ENCODE measurements around the gene ADAMTS8. TPM values are rescaled to one million over a fixed set of nuclear protein-coding genes. Genes with fewer than 3 reads are reported as not detected.
A peak's percentile ranks its signal among the peaks of the same experiment; 100 is the strongest.
"Not testable (repeated sequence)": the region's sequence is repeated elsewhere in the genome, so short reads cannot be mapped to it uniquely, and the experiment has no call there.

ADAMTS8 gene
- total RNA-seq, 1 donor from 2014 or later, result not detected

DNA sequence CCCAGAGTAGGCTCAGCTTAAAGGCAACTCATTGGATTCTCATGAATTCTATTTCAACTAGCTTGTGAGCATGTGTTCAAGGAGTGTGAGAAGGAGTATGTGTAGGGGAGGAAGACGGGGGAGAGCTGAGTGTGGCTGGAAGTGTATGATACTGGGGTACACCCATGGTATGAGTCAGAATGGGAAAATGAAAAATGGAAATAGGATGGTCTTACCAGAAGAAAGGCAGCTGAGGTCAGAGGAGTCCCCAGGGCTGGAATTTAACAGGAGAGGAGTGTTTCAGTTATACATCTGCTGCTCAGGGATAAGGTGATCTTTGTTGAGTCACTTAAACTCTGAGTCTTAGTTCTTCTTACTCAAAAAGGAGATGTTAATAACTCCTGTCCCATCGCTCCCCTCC is 13.3 kb upstream of the ADAMTS8 start:
- H2AFZ ChIP-seq (replicated peaks), result no peak overlapping the region

DNA sequence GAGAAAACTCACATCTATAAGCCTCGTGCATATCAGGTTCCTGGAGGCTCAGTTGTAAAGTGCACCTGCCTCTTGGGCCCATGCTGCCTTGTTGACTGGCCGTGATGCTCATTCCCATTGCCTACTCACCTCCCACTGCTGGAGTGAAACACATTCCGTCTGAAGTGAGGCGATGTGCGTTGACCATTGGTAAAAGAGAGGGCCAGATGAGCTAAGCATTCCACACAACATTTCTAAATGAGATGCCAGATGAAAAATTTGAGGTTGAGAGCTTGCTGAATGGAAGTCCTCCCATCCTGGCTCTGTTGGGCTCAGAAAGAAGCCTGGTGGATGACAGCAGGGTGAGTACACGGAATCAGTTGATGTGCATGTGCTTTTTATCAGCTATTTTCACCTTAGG is 11.5 kb upstream of the ADAMTS8 start:
- H3K79me2 ChIP-seq (ENCODE audit: low read depth), result no peaks in the 10 kb centered on the region
- no peaks in the 10 kb centered on the region for H3K36me3 Mint-ChIP-seq
- H3K27me3 Mint-ChIP-seq (ENCODE audit: insufficient read depth, low read depth), result peaks cover 3% of the 10 kb centered on the region
- no peak overlapping the region for H3K27ac Mint-ChIP-seq
- H3K27me3 ChIP-seq, result peaks cover 7% of the 10 kb centered on the region
- H3K4me3 ChIP-seq, result no peak overlapping the region
- H3K27ac ChIP-seq, result no peak overlapping the region
- no peak overlapping the region for H3K4me2 ChIP-seq
- no peak overlapping the region for H3K4me3 Mint-ChIP-seq
- TF ChIP-seq EZH2 (IDR thresholded peaks at IDR 0.05) (no peak), EZH2phosphoT487 (IDR thresholded peaks at IDR 0.05) (no peak)
- TF ChIP-seq, protein P1, sequence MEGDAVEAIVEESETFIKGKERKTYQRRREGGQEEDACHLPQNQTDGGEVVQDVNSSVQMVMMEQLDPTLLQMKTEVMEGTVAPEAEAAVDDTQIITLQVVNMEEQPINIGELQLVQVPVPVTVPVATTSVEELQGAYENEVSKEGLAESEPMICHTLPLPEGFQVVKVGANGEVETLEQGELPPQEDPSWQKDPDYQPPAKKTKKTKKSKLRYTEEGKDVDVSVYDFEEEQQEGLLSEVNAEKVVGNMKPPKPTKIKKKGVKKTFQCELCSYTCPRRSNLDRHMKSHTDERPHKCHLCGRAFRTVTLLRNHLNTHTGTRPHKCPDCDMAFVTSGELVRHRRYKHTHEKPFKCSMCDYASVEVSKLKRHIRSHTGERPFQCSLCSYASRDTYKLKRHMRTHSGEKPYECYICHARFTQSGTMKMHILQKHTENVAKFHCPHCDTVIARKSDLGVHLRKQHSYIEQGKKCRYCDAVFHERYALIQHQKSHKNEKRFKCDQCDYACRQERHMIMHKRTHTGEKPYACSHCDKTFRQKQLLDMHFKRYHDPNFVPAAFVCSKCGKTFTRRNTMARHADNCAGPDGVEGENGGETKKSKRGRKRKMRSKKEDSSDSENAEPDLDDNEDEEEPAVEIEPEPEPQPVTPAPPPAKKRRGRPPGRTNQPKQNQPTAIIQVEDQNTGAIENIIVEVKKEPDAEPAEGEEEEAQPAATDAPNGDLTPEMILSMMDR (IDR thresholded peaks at IDR 0.05), result no peak
- peaks cover 3% of the 10 kb centered on the region for H3K4me1 Mint-ChIP-seq
- H4K20me1 ChIP-seq (ENCODE audit: low read depth), result no peaks in the 10 kb centered on the region
- H3K9me3 Mint-ChIP-seq, result peaks cover 4% of the 10 kb centered on the region
- H3K9me3 ChIP-seq (ENCODE audit: low read depth), result no peaks in the 10 kb centered on the region
- no peak overlapping the region for H3K9ac ChIP-seq
- no peaks in the 10 kb centered on the region for H3K4me1 ChIP-seq
- H2AFZ ChIP-seq (replicated peaks), result no peak overlapping the region
- no peaks in the 10 kb centered on the region for H3F3A ChIP-seq (ENCODE audit: low read depth)
- H3K36me3 ChIP-seq, result no peaks in the 10 kb centered on the region
- no peak for DNase-seq (ENCODE audit: low spot score)

More for the DNA sequence above, 13.3 kb upstream of the ADAMTS8 start:
- H3K4me3 ChIP-seq, result no peak overlapping the region
- no peak overlapping the region for H3K27ac Mint-ChIP-seq
- no peaks in the 10 kb centered on the region for H3K4me1 Mint-ChIP-seq
- H3K79me2 ChIP-seq (ENCODE audit: low read depth), result no peaks in the 10 kb centered on the region
- no peak overlapping the region for H3K4me2 ChIP-seq
- H3K4me3 Mint-ChIP-seq, result no peak overlapping the region
- DNase-seq (ENCODE audit: low spot score), result no peak
- H3K36me3 Mint-ChIP-seq, result no peaks in the 10 kb centered on the region
- peaks cover 2% of the 10 kb centered on the region for H3F3A ChIP-seq (ENCODE audit: low read depth)
- peaks cover 4% of the 10 kb centered on the region for H3K9me3 Mint-ChIP-seq
- H3K9me3 ChIP-seq (ENCODE audit: low read depth), result no peaks in the 10 kb centered on the region
- peaks cover 21% of the 10 kb centered on the region for H3K27me3 ChIP-seq
- no peaks in the 10 kb centered on the region for H4K20me1 ChIP-seq (ENCODE audit: low read depth)
- no peaks in the 10 kb centered on the region for H3K36me3 ChIP-seq
- H3K27ac ChIP-seq, result no peak overlapping the region
- H3K27me3 Mint-ChIP-seq (ENCODE audit: insufficient read depth, low read depth), result peaks cover 3% of the 10 kb centered on the region
- no peak overlapping the region for H3K9ac ChIP-seq
- no peaks in the 10 kb centered on the region for H3K4me1 ChIP-seq
- TF ChIP-seq, protein P1 (IDR thresholded peaks at IDR 0.05), result no peak
- TF ChIP-seq EZH2phosphoT487 (IDR thresholded peaks at IDR 0.05) (no peak), EZH2 (IDR thresholded peaks at IDR 0.05) (no peak)

DNA sequence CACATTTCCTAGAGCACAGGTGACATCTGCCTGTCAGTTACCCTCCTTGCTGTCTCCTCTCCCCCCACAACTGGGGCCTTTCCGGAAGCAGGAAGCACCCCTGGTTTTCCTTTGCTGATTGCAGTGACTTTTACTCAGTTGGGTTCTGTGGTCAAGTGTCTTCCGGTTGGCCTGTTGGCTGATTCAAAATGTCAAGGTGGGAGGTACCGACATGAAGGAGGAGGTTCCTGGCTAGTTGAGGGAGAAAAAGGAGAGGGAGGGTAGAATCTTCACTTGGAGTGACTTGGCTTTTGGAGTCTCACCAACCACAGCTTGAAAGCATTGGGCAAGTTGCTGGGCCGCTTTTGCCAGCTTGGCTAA is 10.7 kb upstream of the ADAMTS8 start:
- no peak for TF ChIP-seq EZH2phosphoT487 (IDR thresholded peaks at IDR 0.05)
- TF ChIP-seq EZH2 (IDR thresholded peaks at IDR 0.05), result no peak
- TF ChIP-seq, protein P1 (IDR thresholded peaks at IDR 0.05), result no peak
- H3K4me3 Mint-ChIP-seq, result no peak overlapping the region
- peak overlapping the region; percentile 80 for H3K27ac Mint-ChIP-seq
- no peaks in the 10 kb centered on the region for H3K4me1 ChIP-seq
- H3K79me2 ChIP-seq (ENCODE audit: low read depth), result no peaks in the 10 kb centered on the region
- no peak for DNase-seq (ENCODE audit: low spot score)
- no peaks in the 10 kb centered on the region for H4K20me1 ChIP-seq (ENCODE audit: low read depth)
- H2AFZ ChIP-seq (replicated peaks), result no peak overlapping the region
- H3K27ac ChIP-seq, result no peak overlapping the region
- H3K4me3 ChIP-seq, result no peak overlapping the region
- H3K9me3 ChIP-seq (ENCODE audit: low read depth), result no peaks in the 10 kb centered on the region
- H3K36me3 Mint-ChIP-seq, result no peaks in the 10 kb centered on the region
- H3K4me2 ChIP-seq, result no peak overlapping the region
- H3K9ac ChIP-seq, result no peak overlapping the region
- H3K9me3 Mint-ChIP-seq, result peaks cover 4% of the 10 kb centered on the region
- no peaks in the 10 kb centered on the region for H3F3A ChIP-seq (ENCODE audit: low read depth)
- peaks cover 3% of the 10 kb centered on the region for H3K4me1 Mint-ChIP-seq
- H3K36me3 ChIP-seq, result no peaks in the 10 kb centered on the region
- H3K27me3 ChIP-seq, result peaks cover 4% of the 10 kb centered on the region
- peaks cover 3% of the 10 kb centered on the region for H3K27me3 Mint-ChIP-seq (ENCODE audit: insufficient read depth, low read depth)

DNA sequence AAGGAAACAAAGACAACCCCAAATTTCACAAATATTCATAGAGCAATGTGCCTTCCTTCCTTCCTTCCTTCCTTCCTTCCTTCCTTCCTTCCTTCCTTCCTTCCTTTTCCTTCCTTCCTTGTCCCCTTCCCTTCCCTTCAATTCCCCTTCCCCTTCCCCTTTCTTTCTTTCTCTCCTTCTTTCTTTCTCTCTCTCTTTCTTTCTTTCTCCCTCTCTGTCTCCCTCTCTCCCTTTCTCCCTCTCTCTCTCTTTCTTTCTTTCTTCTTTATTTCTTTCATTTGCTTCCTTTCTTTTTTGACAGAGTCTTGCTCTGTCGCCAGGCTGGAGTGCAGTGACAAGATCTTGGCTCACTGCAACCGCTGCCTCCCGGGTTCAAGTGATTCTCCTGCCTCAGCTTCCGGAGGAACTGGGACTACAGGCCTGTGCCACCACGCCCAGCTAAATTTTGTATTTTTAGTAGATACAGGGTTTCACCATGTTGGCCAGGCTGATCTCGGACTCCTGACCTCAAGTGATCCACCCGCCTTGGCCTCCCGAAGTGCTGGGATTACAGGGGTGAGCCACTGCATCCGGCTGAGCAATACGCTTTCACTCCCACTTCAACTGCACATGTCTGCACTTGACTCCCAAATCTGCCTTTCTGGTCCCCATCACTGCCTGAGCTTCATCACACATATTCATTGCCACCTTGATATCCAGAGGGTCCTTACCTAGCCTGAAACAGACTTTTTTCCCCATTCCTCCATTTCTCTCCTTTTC is 10.2 kb upstream of the ADAMTS8 start:
- H3K4me3 ChIP-seq; H3K4me1 ChIP-seq; DNase-seq (ENCODE audit: low spot score); H3K36me3 Mint-ChIP-seq; H3K9me3 Mint-ChIP-seq; H3K27ac ChIP-seq; H3K79me2 ChIP-seq (ENCODE audit: low read depth); H3K27me3 Mint-ChIP-seq (ENCODE audit: insufficient read depth, low read depth); H4K20me1 ChIP-seq (ENCODE audit: low read depth); H3K4me1 Mint-ChIP-seq; H3K9me3 ChIP-seq (ENCODE audit: low read depth); H3K36me3 ChIP-seq; H3K4me3 Mint-ChIP-seq; H3K4me2 ChIP-seq; H3F3A ChIP-seq (ENCODE audit: low read depth); H3K9ac ChIP-seq; H2AFZ ChIP-seq (replicated peaks); H3K27me3 ChIP-seq: not testable (repeated sequence)
- H3K27ac Mint-ChIP-seq, result peak overlapping the region; percentile 80
